Keratinocyte (primary cell): ENCODE results near the gene CGB5. TPM values are rescaled to one million over a fixed set of nuclear protein-coding genes. Genes with fewer than 3 reads are reported as not detected.

Source experiments
- DNase-seq: peaks from one replicate; pipeline ENCODE4 v3.0.0-alpha.2; 2011; ENCODE audit warnings: low read depth, missing footprints, low spot score
- FAIRE-seq: peaks from 2 replicates; lab custom pipeline; 2011; peaks lifted over from hg19 to GRCh38; lab: Jason Lieb, UNC
- H2AFZ ChIP-seq: 2 replicates; pipeline ENCODE4 v1.6.0; 2012; ENCODE audit warnings: low read length, control low read depth, inconsistent platforms; ENCODE audit not compliant: control insufficient read depth
- H3K27ac ChIP-seq: 2 replicates; pipeline ENCODE4 v1.5.1; 2011; ENCODE audit warnings: low read length; ENCODE audit not compliant: control insufficient read depth, insufficient read depth
- H3K27me3 ChIP-seq: 3 replicates; pipeline ENCODE4 v1.6.0; 2011; ENCODE audit warnings: low read length; ENCODE audit not compliant: control insufficient read depth, insufficient read depth; ENCODE audit errors: extremely low read depth
- H3K36me3 ChIP-seq, 2 experiments: 2 replicates in 1 of 2; 3 replicates in 1 of 2; pipeline ENCODE4 v1.5.1; 2011; ENCODE audit warnings: low read length in 2 of 2, mild to moderate bottlenecking in 1 of 2; ENCODE audit not compliant: control insufficient read depth in 2 of 2, insufficient read depth in 2 of 2; ENCODE audit errors: extremely low read depth in 1 of 2
- H3K4me1 ChIP-seq: 3 replicates; pipeline ENCODE4 v1.5.1; 2011; ENCODE audit warnings: low read length; ENCODE audit not compliant: control insufficient read depth, insufficient read depth; ENCODE audit errors: extremely low read depth
- H3K4me2 ChIP-seq: 3 replicates; pipeline ENCODE4 v1.6.0; 2011; ENCODE audit warnings: low read depth, low read length; ENCODE audit not compliant: control insufficient read depth, insufficient read depth; ENCODE audit errors: extremely low read depth
- H3K4me3 ChIP-seq, 3 experiments: fragments of 200-600 bp in 1 of 3; sonication (generic) in 1 of 3; 2 replicates in 2 of 3; 3 replicates in 1 of 3; pipeline ENCODE4 v1.5.1; 2011 to 2016; ENCODE audit warnings: low read length in 3 of 3, mild to moderate bottlenecking in 3 of 3, control low read depth in 2 of 3, inconsistent platforms in 1 of 3, low read depth in 1 of 3, mixed read lengths in 1 of 3, mixed run types in 1 of 3, moderate library complexity in 1 of 3; ENCODE audit not compliant: control insufficient read depth in 2 of 3, insufficient read depth in 2 of 3; ENCODE audit errors: extremely low read depth in 1 of 3
- H3K79me2 ChIP-seq: 2 replicates; pipeline ENCODE4 v1.6.0; 2012; ENCODE audit warnings: low read length; ENCODE audit not compliant: control insufficient read depth, insufficient read depth
- H3K9ac ChIP-seq: 3 replicates; pipeline ENCODE4 v1.6.0; 2011; ENCODE audit warnings: low read length; ENCODE audit not compliant: control insufficient read depth, insufficient read depth; ENCODE audit errors: extremely low read depth
- H3K9me1 ChIP-seq: 3 replicates; pipeline ENCODE4 v1.6.0; 2011; ENCODE audit warnings: low read length; ENCODE audit not compliant: control insufficient read depth, insufficient read depth; ENCODE audit errors: extremely low read depth
- H3K9me3 ChIP-seq: 2 replicates; pipeline ENCODE4 v1.5.1; 2012; ENCODE audit warnings: low read depth, low read length; ENCODE audit not compliant: control insufficient read depth
- H4K20me1 ChIP-seq: 3 replicates; pipeline ENCODE4 v1.6.0; 2011; ENCODE audit warnings: low read length; ENCODE audit not compliant: control insufficient read depth, insufficient read depth; ENCODE audit errors: extremely low read depth
- EZH2 ChIP-seq: IDR thresholded peaks from one replicate; pipeline ENCODE4 v1.6.1; 2012; ENCODE audit warnings: inconsistent platforms, mild to moderate bottlenecking, low read length, moderate library complexity
- dilution Hi-C: fragments of 300-500 bp; cut with MboI; formaldehyde crosslinking; loops from one replicate; pipeline ENCODE4 v1.7.0; 2020; ENCODE audit warnings: low sequenced_read_pairs; ENCODE audit not compliant: extremely low pct_ligation_motif_present
- polyA plus RNA-seq, 5 experiments: library from polyadenylated mRNA; depleted of rRNA in 3 of 5; stranded (reverse) in 3 of 5; stranded (forward) in 1 of 5; unstranded in 1 of 5; fragments of >200 nt; gene quantifications; 1 replicate in 1 of 5; 2 replicates in 3 of 5; 3 replicates in 1 of 5; pipeline versions ENCODE4 v1.2.1 to v1.2.3, GENCODE V29; 2011 to 2012; ENCODE audit warnings: missing spikeins in 2 of 5, low read depth in 1 of 5, low replicate concordance in 1 of 5
- TF ChIP-seq, protein P1 (sequence below), 3 experiments: IDR thresholded peaks in 1 of 3; conservative IDR thresholded peaks in 1 of 3; optimal IDR thresholded peaks in 1 of 3; 2 replicates in 2 of 3; 3 replicates in 1 of 3; pipeline versions ENCODE3 to v1.5.1; 2011; ENCODE audit warnings: low read length in 3 of 3, mild to moderate bottlenecking in 3 of 3, moderate library complexity in 2 of 3, control low read depth in 1 of 3, inconsistent platforms in 1 of 3; ENCODE audit not compliant: insufficient read depth in 2 of 3; ENCODE audit errors: extremely low read depth in 1 of 3

The CGB5 gene
- polyA plus RNA-seq, 1 donor (not counting 4 experiments of a cell fraction or from before 2014, with no cell fraction given): 0.21 TPM

- Histone ChIP-seq H3K4me2 (no peak overlapping the region), H4K20me1 (no peaks in the 10 kb centered on the region), H3K9me3 (no peaks in the 10 kb centered on the region), H3K27me3 (no peaks in the 10 kb centered on the region), H3K9me1 (no peaks in the 10 kb centered on the region), H3K79me2 (peaks cover 3% of the 10 kb centered on the region), H3K27ac (no peak overlapping the region), H3K4me3 (no peak overlapping the region), H3K36me3 (peaks cover 29 to 32% of the 10 kb centered on the region in 2 experiments), H2AFZ (no peak overlapping the region), H3K4me1 (no peaks in the 10 kb centered on the region), H3K9ac (no peak overlapping the region)
- dilution Hi-C loops: no loop called here
- FAIRE-seq (no peak), DNase-seq (no peak)
- no peak for TF ChIP-seq EZH2
- TF ChIP-seq, protein P1, sequence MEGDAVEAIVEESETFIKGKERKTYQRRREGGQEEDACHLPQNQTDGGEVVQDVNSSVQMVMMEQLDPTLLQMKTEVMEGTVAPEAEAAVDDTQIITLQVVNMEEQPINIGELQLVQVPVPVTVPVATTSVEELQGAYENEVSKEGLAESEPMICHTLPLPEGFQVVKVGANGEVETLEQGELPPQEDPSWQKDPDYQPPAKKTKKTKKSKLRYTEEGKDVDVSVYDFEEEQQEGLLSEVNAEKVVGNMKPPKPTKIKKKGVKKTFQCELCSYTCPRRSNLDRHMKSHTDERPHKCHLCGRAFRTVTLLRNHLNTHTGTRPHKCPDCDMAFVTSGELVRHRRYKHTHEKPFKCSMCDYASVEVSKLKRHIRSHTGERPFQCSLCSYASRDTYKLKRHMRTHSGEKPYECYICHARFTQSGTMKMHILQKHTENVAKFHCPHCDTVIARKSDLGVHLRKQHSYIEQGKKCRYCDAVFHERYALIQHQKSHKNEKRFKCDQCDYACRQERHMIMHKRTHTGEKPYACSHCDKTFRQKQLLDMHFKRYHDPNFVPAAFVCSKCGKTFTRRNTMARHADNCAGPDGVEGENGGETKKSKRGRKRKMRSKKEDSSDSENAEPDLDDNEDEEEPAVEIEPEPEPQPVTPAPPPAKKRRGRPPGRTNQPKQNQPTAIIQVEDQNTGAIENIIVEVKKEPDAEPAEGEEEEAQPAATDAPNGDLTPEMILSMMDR (optimal IDR thresholded peaks at IDR 0.05 in 1 of 3, IDR thresholded peaks at IDR 0.05 in 1 of 3, conservative IDR thresholded peaks at IDR 0.05 in 1 of 3; ENCODE audit: extremely low read depth in 1 of 3, insufficient read depth in 2 of 3, low read length in 3 of 3): no peak
These were observed 39.5 kb upstream of the CGB5 start for GRCh38 chr19:49004133-49004532.

DNA sequence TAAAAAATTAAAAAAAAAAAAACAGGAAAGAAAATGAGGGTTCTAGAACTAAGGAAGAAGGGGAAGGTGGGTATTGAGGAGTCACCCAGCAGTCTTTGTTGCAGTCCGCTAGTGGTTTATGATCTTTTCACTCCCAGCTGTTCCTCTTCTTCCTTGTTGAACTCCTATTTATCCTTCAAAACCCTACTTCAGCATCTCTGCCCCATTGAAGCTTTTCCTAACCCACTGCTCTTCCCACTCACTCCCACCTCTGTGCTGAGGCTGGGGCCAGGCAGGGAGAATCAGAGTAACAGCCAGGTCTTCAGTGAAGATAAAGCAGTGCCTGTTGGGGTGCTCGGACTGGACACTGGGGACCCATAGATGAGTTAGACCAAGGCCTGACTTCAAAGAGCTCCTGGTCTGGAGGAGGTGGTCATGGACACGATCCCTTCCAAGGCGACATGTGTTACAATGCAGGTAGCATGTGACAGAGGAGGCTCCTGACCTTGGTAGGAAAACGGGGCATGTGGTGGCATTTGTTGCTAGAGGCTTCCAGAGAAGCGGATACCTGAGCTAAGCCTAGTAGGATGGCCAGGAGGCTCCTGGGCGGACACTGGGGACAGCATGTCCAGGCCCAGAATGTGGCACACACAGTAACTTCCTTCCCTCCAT is 38.6 kb upstream of the CGB5 start:
- Histone ChIP-seq H3K4me2 (no peak overlapping the region), H3K4me1 (no peaks in the 10 kb centered on the region), H3K27me3 (no peaks in the 10 kb centered on the region), H2AFZ (no peak overlapping the region), H3K36me3 (peaks cover 24 to 30% of the 10 kb centered on the region in 2 experiments), H3K9ac (no peak overlapping the region), H3K9me1 (no peaks in the 10 kb centered on the region), H4K20me1 (no peaks in the 10 kb centered on the region), H3K9me3 (no peaks in the 10 kb centered on the region), H3K79me2 (no peaks in the 10 kb centered on the region), H3K27ac (no peak overlapping the region), H3K4me3 (no peak overlapping the region)
- DNase-seq: no peak
- FAIRE-seq: no peak
- no peak for TF ChIP-seq EZH2
- TF ChIP-seq, protein P1 (optimal IDR thresholded peaks at IDR 0.05 in 1 of 3, IDR thresholded peaks at IDR 0.05 in 1 of 3, conservative IDR thresholded peaks at IDR 0.05 in 1 of 3; ENCODE audit: extremely low read depth in 1 of 3, insufficient read depth in 2 of 3, low read length in 3 of 3): no peak
- dilution Hi-C loops: no loop called here
